ENCODE results near the gene PRDX1. TPM values are rescaled to one million over a fixed set of nuclear protein-coding genes. Genes with fewer than 3 reads are reported as not detected.
"Not testable (repeated sequence)": the region's sequence is repeated elsewhere in the genome, so short reads cannot be mapped to it uniquely, and the experiment has no call there.

The PRDX1 gene
- total RNA-seq, 1 donor from 2014 or later: 556 TPM

GRCh38 chr1:45470306-45470798 lies 51.3 kb downstream of the PRDX1 start:
- DNase-seq (ENCODE audit: extremely low read depth, low read depth, low spot score): no peak

GRCh38 chr1:45467353-45467752 lies 54.3 kb downstream of the PRDX1 start:
- DNase-seq (ENCODE audit: extremely low read depth, low read depth, low spot score): not testable (repeated sequence)

DNA sequence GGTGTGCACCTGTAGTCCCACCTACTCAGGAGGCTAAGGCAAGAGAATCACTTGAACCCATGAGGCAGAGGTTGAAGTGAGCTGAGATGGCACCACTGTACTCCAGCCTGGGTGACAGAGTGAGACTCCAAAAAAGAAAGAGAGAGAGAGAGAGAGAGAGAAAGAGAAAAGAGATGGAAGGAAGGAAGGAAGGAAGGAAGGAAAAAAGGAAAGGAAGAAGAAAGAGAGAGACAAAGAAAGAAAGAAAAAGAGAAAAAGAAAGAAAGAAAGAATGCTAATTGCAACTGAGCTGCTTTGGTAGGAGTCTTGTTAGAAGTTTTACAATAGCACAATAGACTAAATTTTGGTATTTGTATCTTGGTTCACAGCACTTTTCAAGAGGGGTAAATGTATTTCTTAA lies 56.4 kb downstream of the PRDX1 start:
- no peak for DNase-seq (ENCODE audit: extremely low read depth, low read depth, low spot score)

Other genes with a start within 250 kb of the PRDX1 start
- 0.24 and 2.1 TPM in 2 replicates for gene HPDL, start 195.0 kb downstream of the PRDX1 start, total RNA-seq
- gene TOE1, start 181.7 kb downstream of the PRDX1 start, total RNA-seq: 11.0 TPM in 2 replicates
- 8.0 and 12.8 TPM in 2 replicates for gene MUTYH, start 181.4 kb downstream of the PRDX1 start, total RNA-seq
- 1.1 and 2.6 TPM in 2 replicates for gene TESK2, start 30.7 kb downstream of the PRDX1 start, total RNA-seq
- gene CCDC163, start 21.8 kb downstream of the PRDX1 start, total RNA-seq: 0.53 and 2.1 TPM in 2 replicates
- gene MMACHC, start 21.6 kb downstream of the PRDX1 start, total RNA-seq: 1.8 and 2.2 TPM in 2 replicates
- gene AKR1A1, start 28.9 kb upstream of the PRDX1 start, total RNA-seq: 123 and 133 TPM in 2 replicates
- 41.2 and 68.8 TPM in 2 replicates for gene NASP, start 62.2 kb upstream of the PRDX1 start, total RNA-seq
- gene CCDC17, start 102.2 kb upstream of the PRDX1 start, total RNA-seq: 0.82 and 1.9 TPM in 2 replicates
- 78.6 and 83.0 TPM in 2 replicates for gene GPBP1L1, start 164.6 kb upstream of the PRDX1 start, total RNA-seq
- 25.8 and 34.5 TPM in 2 replicates for gene TMEM69, start 166.3 kb upstream of the PRDX1 start, total RNA-seq
- 6.2 and 6.6 TPM in 2 replicates for gene IPP, start 228.8 kb upstream of the PRDX1 start, total RNA-seq

All from glomerular endothelial cell (primary cell).